ENCODE measurements around the gene MAD1L1. TPM values are rescaled to one million over a fixed set of nuclear protein-coding genes. Genes with fewer than 3 reads are reported as not detected.

The MAD1L1 gene
- total RNA-seq, 1 experiment from 2014 or later = 50.8 TPM

DNA sequence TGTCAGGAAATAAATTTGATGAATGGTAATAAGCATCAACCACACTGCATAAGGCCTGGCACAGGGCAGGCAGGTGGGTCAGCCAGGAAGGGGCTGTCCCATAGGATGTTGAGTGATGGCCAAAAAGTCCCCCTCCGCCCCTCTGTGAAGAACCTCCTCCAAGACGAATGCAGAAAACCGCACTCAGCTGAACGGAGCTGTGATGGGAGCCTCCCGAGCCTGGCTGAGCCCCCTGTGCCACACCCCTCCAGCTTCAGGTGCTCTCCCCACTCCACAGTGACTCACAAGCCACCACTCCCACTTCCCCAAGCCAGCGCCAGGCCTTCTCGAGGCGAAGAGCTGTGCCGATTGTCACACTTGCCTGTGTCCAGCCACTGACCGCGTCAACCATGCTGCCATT lies 184.2 kb downstream of the MAD1L1 start:
- no peaks in the 10 kb centered on the region for H3K27me3 ChIP-seq (ENCODE audit: insufficient read depth, low read depth)
- ChIA-PET CTCF (no interaction called here), POLR2A (ENCODE audit: unreplicated experiment) (no interaction called here)
- TF ChIP-seq, protein P1, sequence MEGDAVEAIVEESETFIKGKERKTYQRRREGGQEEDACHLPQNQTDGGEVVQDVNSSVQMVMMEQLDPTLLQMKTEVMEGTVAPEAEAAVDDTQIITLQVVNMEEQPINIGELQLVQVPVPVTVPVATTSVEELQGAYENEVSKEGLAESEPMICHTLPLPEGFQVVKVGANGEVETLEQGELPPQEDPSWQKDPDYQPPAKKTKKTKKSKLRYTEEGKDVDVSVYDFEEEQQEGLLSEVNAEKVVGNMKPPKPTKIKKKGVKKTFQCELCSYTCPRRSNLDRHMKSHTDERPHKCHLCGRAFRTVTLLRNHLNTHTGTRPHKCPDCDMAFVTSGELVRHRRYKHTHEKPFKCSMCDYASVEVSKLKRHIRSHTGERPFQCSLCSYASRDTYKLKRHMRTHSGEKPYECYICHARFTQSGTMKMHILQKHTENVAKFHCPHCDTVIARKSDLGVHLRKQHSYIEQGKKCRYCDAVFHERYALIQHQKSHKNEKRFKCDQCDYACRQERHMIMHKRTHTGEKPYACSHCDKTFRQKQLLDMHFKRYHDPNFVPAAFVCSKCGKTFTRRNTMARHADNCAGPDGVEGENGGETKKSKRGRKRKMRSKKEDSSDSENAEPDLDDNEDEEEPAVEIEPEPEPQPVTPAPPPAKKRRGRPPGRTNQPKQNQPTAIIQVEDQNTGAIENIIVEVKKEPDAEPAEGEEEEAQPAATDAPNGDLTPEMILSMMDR (conservative IDR thresholded peaks at IDR 0.05) = no peak
- no peak for TF ChIP-seq EZH2 (IDR thresholded peaks at IDR 0.05; ENCODE audit: low read depth)
- no peak overlapping the region for H3K27ac ChIP-seq
- peaks cover 16% of the 10 kb centered on the region for H4K20me1 ChIP-seq (ENCODE audit: insufficient read depth)
- peaks cover 7% of the 10 kb centered on the region; the same call in 1 of the 2 replicates for H3F3A ChIP-seq (ENCODE audit: insufficient read depth, low read depth)
- no peak overlapping the region for H2AFZ ChIP-seq
- no peaks in the 10 kb centered on the region for H3K9me3 ChIP-seq (ENCODE audit: insufficient read depth, low read depth)
- H3K9me2 ChIP-seq (ENCODE audit: insufficient read depth) = no peaks in the 10 kb centered on the region
- intact Hi-C loops (cut with micrococcal nuclease; ENCODE audit: unreplicated experiment) = no loop called here
- no peak overlapping the region for H3K4me2 ChIP-seq
- DNase-seq = no peak
- no peaks in the 10 kb centered on the region for H3K79me2 ChIP-seq (ENCODE audit: low read depth)
- no peaks in the 10 kb centered on the region for H3K36me3 ChIP-seq (ENCODE audit: low read depth)
- H3K4me3 ChIP-seq = no peak overlapping the region
- H3K4me1 ChIP-seq (replicated peaks; ENCODE audit: insufficient read depth) = no peaks in the 10 kb centered on the region
- BruUV-seq (replicated peaks) = no TSS peak

GRCh38 chr7:2048006-2048405 lies 184.7 kb downstream of the MAD1L1 start:
- no peak for TF ChIP-seq EZH2 (IDR thresholded peaks at IDR 0.05; ENCODE audit: low read depth)
- TF ChIP-seq, protein P1 (conservative IDR thresholded peaks at IDR 0.05) = no peak
- CTCF ChIA-PET = no interaction called here
- POLR2A ChIA-PET (ENCODE audit: unreplicated experiment) = no interaction called here
- Histone ChIP-seq H2AFZ (no peak overlapping the region), H3K27me3 (ENCODE audit: insufficient read depth, low read depth) (no peaks in the 10 kb centered on the region), H3K9me2 (ENCODE audit: insufficient read depth) (no peaks in the 10 kb centered on the region), H3K79me2 (ENCODE audit: low read depth) (no peaks in the 10 kb centered on the region), H4K20me1 (ENCODE audit: insufficient read depth) (peaks cover 16% of the 10 kb centered on the region), H3K27ac (no peak overlapping the region), H3K9me3 (ENCODE audit: insufficient read depth, low read depth) (no peaks in the 10 kb centered on the region), H3F3A (ENCODE audit: insufficient read depth, low read depth) (peaks cover 7% of the 10 kb centered on the region; the same call in 1 of the 2 replicates), H3K4me1 (replicated peaks; ENCODE audit: insufficient read depth) (no peaks in the 10 kb centered on the region), H3K36me3 (ENCODE audit: low read depth) (no peaks in the 10 kb centered on the region), H3K4me3 (no peak overlapping the region), H3K4me2 (no peak overlapping the region)
- intact Hi-C loops (cut with micrococcal nuclease; ENCODE audit: unreplicated experiment) = no loop called here
- BruUV-seq (replicated peaks) = no TSS peak
- DNase-seq = no peak

- H3K79me2 ChIP-seq (ENCODE audit: low read depth) = no peaks in the 10 kb centered on the region
- H3K9me3 ChIP-seq (ENCODE audit: insufficient read depth, low read depth) = no peaks in the 10 kb centered on the region
- H3K9me2 ChIP-seq (ENCODE audit: insufficient read depth) = no peaks in the 10 kb centered on the region
- DNase-seq = no peak
- H3K4me2 ChIP-seq = no peak overlapping the region
- H3K27me3 ChIP-seq (ENCODE audit: insufficient read depth, low read depth) = no peaks in the 10 kb centered on the region
- no TSS peak for BruUV-seq (replicated peaks)
- no peak overlapping the region for H3K4me3 ChIP-seq
- no peaks in the 10 kb centered on the region for H3K36me3 ChIP-seq (ENCODE audit: low read depth)
- ChIA-PET POLR2A (ENCODE audit: unreplicated experiment) (interaction anchor here (0.5 kb wide), 1 partner anchor 649 kb away, joined by 16 read pairs; no protein-coding TSS in a partner anchor), CTCF (no interaction called here)
- TF ChIP-seq EZH2 (IDR thresholded peaks at IDR 0.05; ENCODE audit: low read depth) = no peak
- TF ChIP-seq, protein P1 (conservative IDR thresholded peaks at IDR 0.05) = no peak
- intact Hi-C loops (cut with micrococcal nuclease; ENCODE audit: unreplicated experiment) = no loop called here
- H4K20me1 ChIP-seq (ENCODE audit: insufficient read depth) = peaks cover 13% of the 10 kb centered on the region
- no peak overlapping the region for H3K27ac ChIP-seq
- no peaks in the 10 kb centered on the region for H3K4me1 ChIP-seq (replicated peaks; ENCODE audit: insufficient read depth)
- H3F3A ChIP-seq (ENCODE audit: insufficient read depth, low read depth) = peaks cover 7% of the 10 kb centered on the region; the same call in 1 of the 2 replicates
- no peak overlapping the region for H2AFZ ChIP-seq
Observed at GRCh38 chr7:2046581-2047565, 185.9 kb downstream of the MAD1L1 start.

Data from PC-9 (cell line).